Measurements from ENCODE around the gene LCOR.

The LCOR gene

DNA sequence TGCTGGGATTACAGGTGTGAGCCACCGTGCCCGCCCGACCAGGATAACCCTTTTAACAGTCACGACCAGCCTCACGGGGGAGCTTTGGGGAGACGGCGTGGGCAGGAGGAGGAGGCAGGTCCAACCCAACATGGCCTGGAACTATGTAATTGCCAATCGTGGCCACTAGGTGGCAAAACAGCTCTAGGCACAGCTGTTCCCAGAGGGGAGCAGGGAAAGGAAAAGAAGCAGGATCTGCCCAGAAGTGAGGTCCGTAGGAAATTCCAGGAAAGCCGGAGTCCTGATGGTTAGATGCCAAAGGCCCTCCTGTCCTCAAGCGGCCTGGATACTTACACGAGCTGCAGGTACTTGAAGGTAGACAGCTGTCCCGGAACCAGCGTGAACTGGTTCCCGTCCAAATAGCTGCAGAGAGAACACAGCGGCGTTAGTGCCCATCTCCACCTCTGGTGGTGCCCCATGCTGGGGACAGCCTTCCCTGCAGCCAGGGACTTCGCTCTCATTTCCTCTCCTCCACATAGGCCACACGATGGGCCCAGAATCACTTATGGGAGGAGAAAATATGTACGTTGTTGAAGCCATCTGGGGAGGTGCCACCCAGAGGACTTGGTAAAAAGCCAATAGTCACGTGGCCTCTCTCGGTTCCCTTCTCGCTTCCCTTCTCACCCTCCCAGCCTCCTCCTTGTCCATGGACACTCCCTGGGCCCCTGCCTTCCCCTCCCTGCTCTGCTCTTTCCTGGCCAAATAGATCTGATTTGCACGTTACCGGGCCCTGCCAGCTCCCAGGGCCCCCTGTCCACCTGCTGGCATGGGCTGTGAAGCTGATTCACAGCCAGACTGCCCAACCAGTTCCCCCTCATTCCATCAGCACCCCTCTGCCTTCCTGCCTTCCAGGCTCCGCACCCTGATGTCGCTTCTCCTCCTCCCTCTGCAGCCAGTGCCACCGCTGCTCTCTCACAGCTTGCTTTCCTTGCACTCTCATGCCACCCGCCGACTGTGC, 205.6 kb downstream of the LCOR start:
- peak; percentile 78 to 80 for DNase-seq

GRCh38 chr10:97038688-97039087, 206.6 kb downstream of the LCOR start:
- no peak for DNase-seq

- DNase-seq: no peak
Measured at GRCh38 chr10:97039538-97040247, 207.6 kb downstream of the LCOR start.

GRCh38 chr10:97040248-97040584, 208.1 kb downstream of the LCOR start:
- no peak for DNase-seq

DNA sequence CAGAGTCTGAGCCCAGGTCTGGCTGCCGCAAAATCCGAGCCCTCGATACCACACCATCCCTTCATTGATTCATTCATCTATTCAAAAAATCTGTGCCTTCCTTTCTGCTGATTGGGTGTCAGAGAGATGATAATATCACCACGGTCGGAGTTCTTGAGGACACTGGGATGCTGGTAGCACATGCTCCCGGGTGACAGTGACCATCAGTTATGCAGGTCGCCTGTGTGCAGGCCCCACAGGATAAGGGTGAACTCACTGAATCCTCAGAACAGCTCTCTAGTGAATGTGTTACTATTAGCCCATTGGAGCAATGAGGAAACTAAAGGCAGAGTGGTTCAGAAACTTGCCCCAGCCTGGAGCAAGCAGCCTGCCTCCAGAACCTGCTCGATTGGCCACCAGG, 208.6 kb downstream of the LCOR start:
- DNase-seq: no peak

- no peak for DNase-seq
Measured at GRCh38 chr10:97042081-97042480, 210.0 kb downstream of the LCOR start.

DNA sequence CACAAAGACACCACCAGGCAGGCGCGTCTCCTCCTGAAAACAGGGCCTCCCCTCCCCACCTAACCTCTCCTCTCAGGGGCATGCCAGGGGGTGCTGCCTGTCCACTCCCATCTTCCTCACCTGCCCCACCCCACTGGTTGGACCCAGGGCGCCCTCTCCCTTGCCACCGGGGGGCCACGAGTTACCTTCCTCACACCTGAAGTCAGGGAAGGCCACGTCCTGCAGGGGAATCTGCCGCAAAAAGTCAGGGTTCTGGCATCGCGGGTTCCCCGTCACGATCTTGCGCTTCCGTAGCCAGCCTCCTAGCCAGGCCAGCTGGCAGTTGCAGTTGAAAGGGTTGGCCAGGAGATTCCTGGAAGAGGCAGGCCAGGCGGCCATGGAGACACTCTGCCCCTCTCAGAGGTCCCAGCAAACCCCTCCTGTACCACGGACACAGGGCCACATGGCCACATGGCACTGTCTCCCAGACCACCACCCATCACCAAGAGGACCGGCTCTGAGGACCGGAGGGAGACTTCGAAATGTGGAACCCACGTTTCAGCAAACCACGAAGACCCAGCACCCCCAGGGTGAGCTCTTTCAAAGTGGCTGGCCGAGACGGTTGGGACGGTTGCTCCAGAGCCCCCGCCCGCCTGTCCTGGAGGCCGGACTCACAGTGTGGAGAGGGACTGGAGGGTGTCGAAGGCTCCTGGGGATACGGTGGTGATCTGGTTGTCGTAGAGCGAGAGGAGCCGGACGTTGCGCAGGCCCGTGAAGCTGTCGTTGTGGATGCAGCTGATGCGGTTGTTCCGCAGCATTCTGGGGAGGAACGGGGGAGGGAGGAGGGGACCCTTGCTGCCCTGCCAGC, 210.8 kb downstream of the LCOR start:
- no peak for DNase-seq

DNA sequence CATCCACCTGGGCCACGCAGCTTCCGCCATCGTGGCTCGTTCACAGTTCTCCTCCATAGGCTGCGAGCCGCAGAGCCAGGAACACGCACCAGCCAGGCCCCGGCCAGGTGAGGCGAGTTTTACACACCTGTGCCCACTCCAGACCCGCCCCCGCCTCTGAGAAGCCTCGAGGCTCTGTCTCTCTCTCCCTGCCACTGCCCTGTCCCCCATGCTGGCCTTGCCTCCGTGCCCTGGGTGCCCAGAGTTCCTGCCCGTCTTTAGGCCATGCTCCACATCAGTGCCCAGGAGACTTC, 211.4 kb downstream of the LCOR start:
- no peak for DNase-seq

Measured in stimulated activated CD4-positive, alpha-beta T cell treated with anti-CD3 and anti-CD28 coated beads, Interleukin-2, amount 100 ng/mL, for 24 hours (primary cell).